Peyer's patch (tissue), 4 donors: ENCODE results near the gene DHX30. TPM values are rescaled to one million over a fixed set of nuclear protein-coding genes. Genes with fewer than 3 reads are reported as not detected.

Experiments used
- DNase-seq, 3 donors: peaks; one replicate each; pipeline ENCODE4 v3.0.0-alpha.2; 2017 to 2019
- H3K27ac ChIP-seq, 4 donors: fragments of 200-600 bp; sonication (generic); one replicate each; pipeline ENCODE4 v1.5.1; 2016 to 2019
- H3K27me3 ChIP-seq, 2 donors: fragments of 200-600 bp; sonication (generic); one replicate each; pipeline ENCODE4 v1.5.1; 2019
- H3K36me3 ChIP-seq, 3 donors: fragments of 200-600 bp; sonication (generic); one replicate each; pipeline ENCODE4 v1.5.1; 2016 to 2019
- H3K4me1 ChIP-seq, 4 donors: fragments of 200-600 bp; sonication (generic); one replicate each; pipeline ENCODE4 v1.5.1; 2016 to 2019
- H3K4me3 ChIP-seq, 4 donors: fragments of 200-600 bp; sonication (generic); 1 replicate in 3 of 4; 2 replicates in 1 of 4; pipeline ENCODE4 v1.5.1; 2016 to 2019; ENCODE audit warnings: mild to moderate bottlenecking in 1 of 4
- H3K9me3 ChIP-seq, 4 donors: fragments of 200-600 bp; sonication (generic); one replicate each; pipeline ENCODE4 v1.5.1; 2016 to 2019; ENCODE audit warnings: mild to moderate bottlenecking in 1 of 4
- CTCF ChIP-seq, 6 experiments: fragments of 450-650 bp in 4 of 6; fragments of 200-600 bp in 2 of 6; sonication (generic) in 1 of 6; IDR thresholded peaks; one replicate each; pipeline ENCODE4 v1.5.1; 2017 to 2019; ENCODE audit warnings: antibody characterized with exemption in 6 of 6, mild to moderate bottlenecking in 3 of 6, moderate library complexity in 1 of 6
- POLR2A ChIP-seq, 2 donors: fragments of 450-650 bp; IDR thresholded peaks; one replicate each; pipeline ENCODE4 v1.5.1; 2017; ENCODE audit warnings: antibody characterized with exemption in 2 of 2, mild to moderate bottlenecking in 2 of 2, moderate library complexity in 2 of 2
- total RNA-seq, 4 donors: library from RNA; depleted of rRNA; stranded (reverse); fragments of >200 nt; gene quantifications; one replicate each; pipeline ENCODE4 v1.1.0, GENCODE V29; 2016

Gene DHX30
- total RNA-seq, 4 donors from 2014 or later = 42.0 to 72.9 (median 58.5) TPM

GRCh38 chr3:47857151-47857550, 54.2 kb downstream of the DHX30 start:
- Histone ChIP-seq H3K4me1 (no peaks in the 10 kb centered on the region), H3K27me3 (no peaks in the 10 kb centered on the region), H3K36me3 (peaks cover 0 to 70% (median 0%) of the 10 kb centered on the region in 3 donors), H3K9me3 (no peaks in the 10 kb centered on the region), H3K4me3 (no peak overlapping the region), H3K27ac (no peak overlapping the region)
- no peak for DNase-seq
- TF ChIP-seq POLR2A (IDR thresholded peaks at IDR 0.05) (no peak), CTCF (IDR thresholded peaks at IDR 0.05) (no peak)

GRCh38 chr3:47859956-47860605, 57.1 kb downstream of the DHX30 start:
- H3K27me3 ChIP-seq = no peaks in the 10 kb centered on the region
- TF ChIP-seq CTCF (IDR thresholded peaks at IDR 0.05) (no peak), POLR2A (IDR thresholded peaks at IDR 0.05) (no peak)
- DNase-seq = no peak
- H3K36me3 ChIP-seq = peaks cover 0 to 63% (median 0%) of the 10 kb centered on the region in 3 donors
- no peak overlapping the region for H3K4me3 ChIP-seq
- H3K4me1 ChIP-seq = no peaks in the 10 kb centered on the region
- H3K9me3 ChIP-seq = no peaks in the 10 kb centered on the region
- H3K27ac ChIP-seq = no peak overlapping the region

GRCh38 chr3:47863391-47864128, 60.6 kb downstream of the DHX30 start:
- Histone ChIP-seq H3K4me3 (no peak overlapping the region), H3K36me3 (peaks cover 0 to 73% (median 0%) of the 10 kb centered on the region in 3 donors), H3K4me1 (no peaks in the 10 kb centered on the region), H3K27ac (no peak overlapping the region), H3K9me3 (no peaks in the 10 kb centered on the region), H3K27me3 (no peaks in the 10 kb centered on the region)
- TF ChIP-seq CTCF (IDR thresholded peaks at IDR 0.05) = no peak
- no peak for TF ChIP-seq POLR2A (IDR thresholded peaks at IDR 0.05)
- peak in 1 of 3 donors; percentile 13 for DNase-seq

- TF ChIP-seq POLR2A (IDR thresholded peaks at IDR 0.05) = no peak
- no peak for TF ChIP-seq CTCF (IDR thresholded peaks at IDR 0.05)
- H3K27ac ChIP-seq = no peak overlapping the region
- DNase-seq = no peak
- no peaks in the 10 kb centered on the region for H3K4me1 ChIP-seq
- H3K27me3 ChIP-seq = no peaks in the 10 kb centered on the region
- no peak overlapping the region for H3K4me3 ChIP-seq
- peaks cover 0 to 77% (median 0%) of the 10 kb centered on the region in 3 donors for H3K36me3 ChIP-seq
- H3K9me3 ChIP-seq = no peaks in the 10 kb centered on the region
Measured at GRCh38 chr3:47865192-47865591, 62.3 kb downstream of the DHX30 start.

- H3K36me3 ChIP-seq = peaks cover 0 to 96% (median 0%) of the 10 kb centered on the region in 3 donors
- no peak overlapping the region for H3K27ac ChIP-seq
- no peaks in the 10 kb centered on the region for H3K27me3 ChIP-seq
- H3K9me3 ChIP-seq = no peaks in the 10 kb centered on the region
- TF ChIP-seq POLR2A (IDR thresholded peaks at IDR 0.05) (no peak), CTCF (IDR thresholded peaks at IDR 0.05) (no peak)
- DNase-seq = no peak
- H3K4me3 ChIP-seq = no peak overlapping the region
- H3K4me1 ChIP-seq = no peaks in the 10 kb centered on the region
Measured at GRCh38 chr3:47867451-47868044, 64.6 kb downstream of the DHX30 start.
